H1 (cell line): ENCODE data around the gene SMYD3. TPM values are rescaled to one million over a fixed set of nuclear protein-coding genes. Genes with fewer than 3 reads are reported as not detected.

Experiments
- CTCF ChIA-PET: fragments of 300-600 bp; sonication (Branson Sonifier 250); formaldehyde crosslinking; loops from one replicate; lab custom pipeline; 2021; ENCODE audit not compliant: partially characterized antibody; lab: Charles Lee
- POLR2A ChIA-PET: fragments of 300-600 bp; sonication (Branson Sonifier 250); formaldehyde crosslinking; loops from one replicate; lab custom pipeline; 2021; ENCODE audit warnings: inconsistent platforms; ENCODE audit not compliant: partially characterized antibody; lab: Charles Lee
- DNase-seq, 2 experiments: peaks; one replicate each; pipeline versions ENCODE4 v3.0.0 to v3.0.0-alpha.2; 2010 to 2022; ENCODE audit warnings: low spot score in 2 of 2, low read depth in 1 of 2, mixed read lengths in 1 of 2
- FAIRE-seq: peaks from 2 replicates; lab custom pipeline; 2011; peaks lifted over from hg19 to GRCh38; lab: Jason Lieb, UNC
- H2AFZ ChIP-seq: 2 replicates; pipeline ENCODE4 v1.8.1; 2012; ENCODE audit warnings: low read length, inconsistent platforms
- H2AK5ac ChIP-seq: 2 replicates; pipeline ENCODE4 v1.6.1; 2013; ENCODE audit warnings: low read depth, low read length
- H2BK120ac ChIP-seq: replicated peaks from 2 replicates; pipeline ENCODE3; 2013; ENCODE audit warnings: low read depth, low read length, inconsistent platforms
- H2BK12ac ChIP-seq: 2 replicates; pipeline ENCODE4 v1.6.1; 2013; ENCODE audit warnings: low read depth, low read length
- H2BK15ac ChIP-seq: 2 replicates; pipeline ENCODE4 v1.6.1; 2013; ENCODE audit warnings: low read length
- H2BK20ac ChIP-seq: 2 replicates; pipeline ENCODE4 v1.6.1; 2013; ENCODE audit warnings: low read length
- H2BK5ac ChIP-seq: 2 replicates; pipeline ENCODE4 v1.6.1; 2013; ENCODE audit warnings: low read depth, low read length
- H3K14ac ChIP-seq: 2 replicates; pipeline ENCODE4 v1.6.1; 2013; ENCODE audit warnings: inconsistent platforms; ENCODE audit not compliant: insufficient read length
- H3K18ac ChIP-seq: 2 replicates; pipeline ENCODE4 v1.6.1; 2013; ENCODE audit warnings: low read length; ENCODE audit errors: extremely low read depth
- H3K23ac ChIP-seq: 2 replicates; pipeline ENCODE4 v1.6.1; 2013; ENCODE audit warnings: inconsistent platforms; ENCODE audit not compliant: insufficient read length
- H3K23me2 ChIP-seq: 2 replicates; pipeline ENCODE4 v1.6.1; 2013; ENCODE audit warnings: low read depth, low read length
- H3K27ac ChIP-seq: 2 replicates; pipeline ENCODE4 v1.6.1; 2011; ENCODE audit warnings: low read depth, low read length, inconsistent platforms
- H3K27me3 ChIP-seq, 4 experiments: replicated peaks in 1 of 4; 1 replicate in 1 of 4; 2 replicates in 3 of 4; pipeline versions ENCODE4 v1.6.1 to v1.8.1; 2011 to 2013; ENCODE audit warnings: low read length in 3 of 4, mild to moderate bottlenecking in 3 of 4, inconsistent platforms in 2 of 4, mixed read lengths in 2 of 4, moderate library complexity in 1 of 4; ENCODE audit not compliant: control insufficient read depth in 3 of 4, insufficient read depth in 3 of 4; ENCODE audit errors: extremely low read depth in 1 of 4
- H3K36me3 ChIP-seq, 4 experiments: 2 replicates each; pipeline versions ENCODE4 v1.6.1 to v1.8.1; 2011 to 2013; ENCODE audit warnings: mild to moderate bottlenecking in 4 of 4, low read length in 3 of 4, moderate library complexity in 2 of 4, control low read depth in 1 of 4, inconsistent platforms in 1 of 4; ENCODE audit not compliant: insufficient read depth in 4 of 4, control insufficient read depth in 2 of 4
- H3K4ac ChIP-seq: replicated peaks from 2 replicates; pipeline ENCODE3; 2013; ENCODE audit warnings: low read length, low read depth, mixed read lengths, inconsistent platforms; ENCODE audit not compliant: insufficient read length
- H3K4me1 ChIP-seq, 4 experiments: replicated peaks in 1 of 4; 1 replicate in 1 of 4; 2 replicates in 3 of 4; pipeline versions ENCODE4 v1.6.1 to v1.8.1; 2011 to 2013; ENCODE audit warnings: low read length in 3 of 4, inconsistent platforms in 2 of 4, mixed read lengths in 1 of 4; ENCODE audit not compliant: insufficient read depth in 4 of 4, control insufficient read depth in 3 of 4
- H3K4me2 ChIP-seq, 2 experiments: 2 replicates each; pipeline versions ENCODE4 v1.6.1 to v1.8.1; 2011 to 2013; ENCODE audit warnings: low read depth in 2 of 2, low read length in 2 of 2, control low read depth in 1 of 2, inconsistent platforms in 1 of 2, mild to moderate bottlenecking in 1 of 2; ENCODE audit not compliant: insufficient read depth in 1 of 2
- H3K4me3 ChIP-seq, 4 experiments: fragments of 200-600, 300-600 bp in 1 of 4; sonication (generic), shearing (Covaris generic), sonication (Bioruptor Twin) in 1 of 4; 2 replicates each; pipeline versions ENCODE4 v1.5.1 to v1.8.1; 2011 to 2016; ENCODE audit warnings: low read length in 4 of 4, low read depth in 3 of 4, control low read depth in 2 of 4, inconsistent platforms in 2 of 4, mild to moderate bottlenecking in 2 of 4, mixed read lengths in 1 of 4, moderate library complexity in 1 of 4; ENCODE audit not compliant: insufficient read depth in 2 of 4; ENCODE audit errors: extremely low read depth in 1 of 4
- H3K56ac ChIP-seq: replicated peaks from 2 replicates; pipeline ENCODE3; 2013; ENCODE audit warnings: low read depth, mild to moderate bottlenecking, mixed read lengths, low read length, inconsistent platforms; ENCODE audit not compliant: insufficient read length
- H3K79me1 ChIP-seq: 2 replicates; pipeline ENCODE4 v1.6.1; 2013; ENCODE audit warnings: low read depth, low read length, control low read depth
- H3K79me2 ChIP-seq, 2 experiments: 2 replicates each; pipeline versions ENCODE4 v1.6.1 to v1.8.1; 2012 to 2013; ENCODE audit warnings: low read length in 2 of 2, mild to moderate bottlenecking in 2 of 2, inconsistent platforms in 1 of 2; ENCODE audit not compliant: insufficient read depth in 2 of 2, control insufficient read depth in 1 of 2
- H3K9ac ChIP-seq, 4 experiments: replicated peaks in 1 of 4; 1 replicate in 1 of 4; 2 replicates in 3 of 4; pipeline versions ENCODE4 v1.6.1 to v1.8.1; 2011 to 2013; ENCODE audit warnings: low read depth in 3 of 4, low read length in 3 of 4, control low read depth in 2 of 4, mild to moderate bottlenecking in 2 of 4, moderate library complexity in 2 of 4, inconsistent platforms in 1 of 4; ENCODE audit errors: extremely low read depth in 1 of 4
- H3K9me3 ChIP-seq, 2 experiments: 2 replicates each; pipeline versions ENCODE4 v1.6.1 to v1.8.1; 2012 to 2013; ENCODE audit warnings: mild to moderate bottlenecking in 2 of 2, moderate library complexity in 2 of 2, control low read depth in 1 of 2, inconsistent platforms in 1 of 2, low read depth in 1 of 2, low read length in 1 of 2, mixed read lengths in 1 of 2; ENCODE audit not compliant: insufficient read depth in 2 of 2
- H4K20me1 ChIP-seq, 2 experiments: replicated peaks in 1 of 2; 2 replicates each; pipeline versions ENCODE3 to v1.8.1; 2011 to 2013; ENCODE audit warnings: inconsistent platforms in 2 of 2, low read length in 2 of 2, mild to moderate bottlenecking in 1 of 2; ENCODE audit not compliant: insufficient read depth in 2 of 2, control insufficient read depth in 1 of 2
- H4K5ac ChIP-seq: 2 replicates; pipeline ENCODE4 v1.6.1; 2013; ENCODE audit warnings: low read length, low read depth, mixed read lengths, inconsistent platforms; ENCODE audit not compliant: insufficient read length
- H4K8ac ChIP-seq: 2 replicates; pipeline ENCODE4 v1.8.0; 2013; ENCODE audit warnings: mild to moderate bottlenecking, moderate library complexity, low read length, inconsistent platforms; ENCODE audit not compliant: insufficient read depth; ENCODE audit errors: extremely low read depth
- H4K91ac ChIP-seq: replicated peaks from 2 replicates; pipeline ENCODE3; 2013; ENCODE audit warnings: low read length, mixed read lengths, inconsistent platforms; ENCODE audit not compliant: insufficient read length
- CBX5 ChIP-seq: fragments of 300-800, 300-1000 bp; sonication (generic); IDR thresholded peaks from 2 replicates; pipeline ENCODE4 v1.7.1; 2016; ENCODE audit warnings: antibody characterized with exemption, low read length, low read depth
- FOSL1 ChIP-seq: IDR thresholded peaks from 2 replicates; pipeline ENCODE4 v1.6.1; 2011; ENCODE audit warnings: mild to moderate bottlenecking, low read depth, low read length, moderate library complexity; ENCODE audit not compliant: insufficient read depth
- RAD21 ChIP-seq, 2 experiments: IDR thresholded peaks in 1 of 2; conservative IDR thresholded peaks in 1 of 2; 2 replicates each; pipeline ENCODE4 v1.6.1; 2011; ENCODE audit warnings: low read depth in 2 of 2, low read length in 2 of 2, improper control_type of control experiment in 1 of 2, inconsistent platforms in 1 of 2, mild to moderate bottlenecking in 1 of 2, moderate library complexity in 1 of 2
- SIN3A ChIP-seq, 2 experiments: IDR thresholded peaks in 1 of 2; conservative IDR thresholded peaks in 1 of 2; 2 replicates each; pipeline ENCODE4 v1.6.1; 2011 to 2012; ENCODE audit warnings: low read length in 2 of 2, improper control_type of control experiment in 1 of 2, low read depth in 1 of 2, mild to moderate bottlenecking in 1 of 2
- SIRT6 ChIP-seq: IDR thresholded peaks from one replicate; pipeline ENCODE4 v1.7.1; 2012; ENCODE audit warnings: low read length, inconsistent platforms
- TAF7 ChIP-seq: optimal IDR thresholded peaks from 2 replicates; pipeline ENCODE3; 2011; ENCODE audit warnings: low read depth, mild to moderate bottlenecking, inconsistent platforms, low read length, moderate library complexity, borderline replicate concordance
- TCF12 ChIP-seq: IDR thresholded peaks from 2 replicates; pipeline ENCODE4 v1.6.1; 2011; ENCODE audit warnings: low read depth, mild to moderate bottlenecking, low read length
- WGBS, 2 experiments: shearing (Covaris generic) in 1 of 2; methylation state at CpG; one replicate each; pipeline versions ENCODE4 v1.1.6 to v1.1.7; 2013 to 2015; ENCODE audit warnings: low lambda C conversion rate in 2 of 2, mixed read lengths in 2 of 2, inconsistent platforms in 1 of 2, low coverage in 1 of 2, missing lambda C conversion rate in 1 of 2; ENCODE audit not compliant: insufficient replicate concordance in 2 of 2, insufficient coverage in 1 of 2, insufficient read length in 1 of 2; ENCODE audit errors: extremely low coverage in 1 of 2, missing lambda C conversion rate in 1 of 2; 5-methylcytosine and 5-hydroxymethylcytosine counted together
- polyA plus RNA-seq, 7 experiments: library from polyadenylated mRNA; depleted of rRNA in 3 of 7; stranded (reverse) in 5 of 7; unstranded in 2 of 7; fragments of >200 nt in 5 of 7; fragments of 200-250 nt in 2 of 7; gene quantifications; 1 replicate in 5 of 7; 2 replicates in 1 of 7; 4 replicates in 1 of 7; pipeline versions ENCODE4 v1.2.1 to v1.2.3, GENCODE V29; 2011 to 2013; ENCODE audit warnings: missing spikeins in 2 of 7, mixed read lengths in 2 of 7
- total RNA-seq: library from RNA; stranded (reverse); fragmentation: NEBNext Ultra II Directional; extraction: Animal tissue kit (Norgen Biotek cat#: 25700); gene quantifications from 2 replicates; pipeline ENCODE4 v1.2.1, GENCODE V29; 2021

The SMYD3 gene
- total and polyA plus RNA-seq, 2 of the 8 experiments (the other 6 are each of a cell fraction or from before 2014, with no cell fraction given), result 17.3 to 25.4 TPM

GRCh38 chr1:246165826-246166709, 341.0 kb downstream of the SMYD3 start:
- ChIA-PET CTCF (interaction anchor here (0.5 to 1.1 kb wide), 3 partner anchors 10 to 39 kb away, joined by 3 to 4 read pairs (median 3); no protein-coding TSS in a partner anchor), POLR2A (no interaction called here)
- no peak overlapping the region for H2AFZ ChIP-seq
- H4K8ac ChIP-seq, result no peak overlapping the region
- no peak overlapping the region for H3K4me2 ChIP-seq
- H3K23me2 ChIP-seq, result no peaks in the 10 kb centered on the region
- H3K18ac ChIP-seq, result no peak overlapping the region
- no peaks in the 10 kb centered on the region for H3K79me2 ChIP-seq
- no peak overlapping the region for H3K9ac ChIP-seq
- no peak overlapping the region for H2BK12ac ChIP-seq
- no peak overlapping the region for H3K14ac ChIP-seq
- FAIRE-seq, result no peak
- no peak overlapping the region for H2AK5ac ChIP-seq
- H3K23ac ChIP-seq, result no peak overlapping the region
- no peaks in the 10 kb centered on the region for H4K20me1 ChIP-seq
- 89% methylated on average over 7 of the region's 7 CpGs; no CpG with 5 or more reads in 1 of the 2 experiments for WGBS, 2 experiments
- no peaks in the 10 kb centered on the region for H3K9me3 ChIP-seq
- no peak for DNase-seq
- 0 out of 2 replicates have a peak overlapping the region, but pooled peaks have one; percentile 3 for H3K27ac ChIP-seq
- no peak overlapping the region for H3K4me3 ChIP-seq
- no peak overlapping the region for H2BK120ac ChIP-seq
- no peak overlapping the region for H2BK15ac ChIP-seq
- H3K4ac ChIP-seq, result no peak overlapping the region
- TF ChIP-seq CBX5 (no peak), SIRT6 (no peak), RAD21 (IDR thresholded peaks at IDR 0.05 in 1 of 2, conservative IDR thresholded peaks at IDR 0.05 in 1 of 2; ENCODE audit: low read depth in 2 of 2, low read length in 2 of 2) (no peak), FOSL1 (no peak), SIN3A (conservative IDR thresholded peaks at IDR 0.05 in 1 of 2, IDR thresholded peaks at IDR 0.05 in 1 of 2; ENCODE audit: low read depth in 1 of 2, low read length in 2 of 2) (no peak), TCF12 (no peak), TAF7 (no peak)
- no peaks in the 10 kb centered on the region for H3K4me1 ChIP-seq
- no peaks in the 10 kb centered on the region for H3K27me3 ChIP-seq
- H4K5ac ChIP-seq, result no peak overlapping the region
- H2BK20ac ChIP-seq, result no peak overlapping the region
- no peaks in the 10 kb centered on the region for H3K79me1 ChIP-seq
- no peak overlapping the region for H2BK5ac ChIP-seq
- H3K36me3 ChIP-seq, result no peaks in the 10 kb centered on the region
- no peak overlapping the region for H4K91ac ChIP-seq
- no peak overlapping the region for H3K56ac ChIP-seq
